Measurements from ENCODE around the gene TLR3. TPM values are rescaled to one million over a fixed set of nuclear protein-coding genes. Genes with fewer than 3 reads are reported as not detected.
A peak's percentile ranks its signal among the peaks of the same experiment; 100 is the strongest.

Gene TLR3
- total RNA-seq, 3 donors from 2014 or later, result 4.3 to 13.9 (median 7.4) TPM

GRCh38 chr4:186137196-186137794 is 68.3 kb downstream of the TLR3 start:
- no peak for DNase-seq (ENCODE audit: low spot score in 2 of 2)
- TF ChIP-seq POLR2A (IDR thresholded peaks at IDR 0.05) (no peak), POLR2AphosphoS5 (IDR thresholded peaks at IDR 0.05) (no peak)
- TF ChIP-seq, protein P1, sequence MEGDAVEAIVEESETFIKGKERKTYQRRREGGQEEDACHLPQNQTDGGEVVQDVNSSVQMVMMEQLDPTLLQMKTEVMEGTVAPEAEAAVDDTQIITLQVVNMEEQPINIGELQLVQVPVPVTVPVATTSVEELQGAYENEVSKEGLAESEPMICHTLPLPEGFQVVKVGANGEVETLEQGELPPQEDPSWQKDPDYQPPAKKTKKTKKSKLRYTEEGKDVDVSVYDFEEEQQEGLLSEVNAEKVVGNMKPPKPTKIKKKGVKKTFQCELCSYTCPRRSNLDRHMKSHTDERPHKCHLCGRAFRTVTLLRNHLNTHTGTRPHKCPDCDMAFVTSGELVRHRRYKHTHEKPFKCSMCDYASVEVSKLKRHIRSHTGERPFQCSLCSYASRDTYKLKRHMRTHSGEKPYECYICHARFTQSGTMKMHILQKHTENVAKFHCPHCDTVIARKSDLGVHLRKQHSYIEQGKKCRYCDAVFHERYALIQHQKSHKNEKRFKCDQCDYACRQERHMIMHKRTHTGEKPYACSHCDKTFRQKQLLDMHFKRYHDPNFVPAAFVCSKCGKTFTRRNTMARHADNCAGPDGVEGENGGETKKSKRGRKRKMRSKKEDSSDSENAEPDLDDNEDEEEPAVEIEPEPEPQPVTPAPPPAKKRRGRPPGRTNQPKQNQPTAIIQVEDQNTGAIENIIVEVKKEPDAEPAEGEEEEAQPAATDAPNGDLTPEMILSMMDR (IDR thresholded peaks at IDR 0.05), result peak; percentile 31 to 68 (median 31)
- no peaks in the 10 kb centered on the region for H3K9me3 ChIP-seq
- H3K4me3 ChIP-seq, result no peak overlapping the region
- no peaks in the 10 kb centered on the region for H3K27me3 ChIP-seq
- H3K36me3 ChIP-seq, result no peaks in the 10 kb centered on the region
- H3K27ac ChIP-seq, result no peak overlapping the region
- intact Hi-C loops (cut with DNase I; ENCODE audit: low total_unique reads), result no loop called here
- no peaks in the 10 kb centered on the region for H3K4me1 ChIP-seq

Other genes starting within 250 kb of the TLR3 start
- 10 to 100 TPM in 1 of 3 donors, 1 to 10 TPM in 2; 7.9 to 22.9 (median 8.0) TPM for gene FAM149A, start 35.5 kb downstream of the TLR3 start, total RNA-seq
- gene CYP4V2, start 122.4 kb downstream of the TLR3 start, total RNA-seq, result 10 to 100 TPM; 28.2 to 40.8 (median 36.6) TPM
- 1 to 10 TPM in 1 of 3 donors, under 1 TPM in 2; 0.33 to 1.2 (median 0.96) TPM for gene KLKB1, start 158.4 kb downstream of the TLR3 start, total RNA-seq
- not detected for gene F11, start 197.0 kb downstream of the TLR3 start, total RNA-seq

Data from breast epithelium (tissue), 4 donors.